GM12878 (cell line): Measurements from ENCODE around the gene SRXN1. TPM values are rescaled to one million over a fixed set of nuclear protein-coding genes. Genes with fewer than 3 reads are reported as not detected.
A peak's percentile ranks its signal among the peaks of the same experiment; 100 is the strongest.

Source experiments
- ATAC-seq: fragments of 200-7000 bp; cut with Tn5 transposase; 3 replicates; pipeline ENCODE4 v1.9.1; 2020; ENCODE audit warnings: mild to moderate bottlenecking, moderate library complexity
- BruUV-seq: library from RNA; stranded (reverse); fragments of 400-500 nt; replicated peaks from 2 replicates; lab custom pipeline; 2021; lab: Mats Ljungman, UMichigan
- CTCF ChIA-PET: fragments of 300-600 bp; sonication (Branson Sonifier 250); formaldehyde crosslinking; extraction: SDS; loops from one replicate; lab custom pipeline; 2021; ENCODE audit warnings: inconsistent platforms; lab: Yijun Ruan, JAX
- POLR2A ChIA-PET: fragments of 350-600 bp; formaldehyde crosslinking; extraction: SDS; loops from one replicate; lab custom pipeline; 2021; ENCODE audit warnings: inconsistent platforms; lab: Charles Lee
- RAD21 ChIA-PET: fragments of 300-600 bp; sonication (Branson Sonifier 250); formaldehyde crosslinking; loops from one replicate; lab custom pipeline; 2023; ENCODE audit warnings: antibody characterized with exemption; ENCODE audit not compliant: unreplicated experiment; lab: Charles Lee
- SMC1A ChIA-PET: fragments of 300-600 bp; sonication (Branson Sonifier 250); formaldehyde crosslinking; loops from one replicate; lab custom pipeline; 2023; ENCODE audit not compliant: unreplicated experiment, uncharacterized antibody; lab: Charles Lee
- DNase-seq: peaks from one replicate; pipeline ENCODE4 v3.0.0-alpha.2; 2011; ENCODE audit warnings: low read depth, low spot score
- FAIRE-seq: peaks from 3 replicates; lab custom pipeline; 2011; peaks lifted over from hg19 to GRCh38; lab: Jason Lieb, UNC
- H2AFZ ChIP-seq: 2 replicates; pipeline ENCODE4 v1.6.0; 2011; ENCODE audit warnings: low read depth, low read length, control low read depth; ENCODE audit not compliant: control insufficient read depth
- H3K27ac ChIP-seq: 2 replicates; pipeline ENCODE4 v1.5.1; 2011; ENCODE audit warnings: control low read depth; ENCODE audit not compliant: control insufficient read depth, insufficient read depth
- H3K27me3 ChIP-seq, 2 experiments: replicated peaks in 1 of 2; 2 replicates each; pipeline versions ENCODE4 v1.6.0 to v1.6.1; 2011; ENCODE audit warnings: low read length in 1 of 2; ENCODE audit not compliant: control insufficient read depth in 2 of 2, insufficient read depth in 2 of 2
- H3K36me3 ChIP-seq, 2 experiments: 2 replicates each; pipeline ENCODE4 v1.5.1; 2011; ENCODE audit warnings: low read length in 1 of 2; ENCODE audit not compliant: control insufficient read depth in 2 of 2, insufficient read depth in 2 of 2
- H3K4me1 ChIP-seq: 2 replicates; pipeline ENCODE4 v1.6.1; 2011; ENCODE audit warnings: mild to moderate bottlenecking, low read length, moderate library complexity, mixed read lengths; ENCODE audit not compliant: control insufficient read depth, insufficient read depth
- H3K4me2 ChIP-seq: 2 replicates; pipeline ENCODE4 v1.6.0; 2011; ENCODE audit warnings: control low read depth; ENCODE audit not compliant: control insufficient read depth, insufficient read depth
- H3K4me3 ChIP-seq: fragments of 200-600 bp; sonication (generic); 2 replicates; pipeline ENCODE4 v1.5.1; 2016
- H3K79me2 ChIP-seq: 2 replicates; pipeline ENCODE4 v1.6.0; 2011; ENCODE audit warnings: low read length; ENCODE audit not compliant: control insufficient read depth, insufficient read depth
- H3K9ac ChIP-seq: 2 replicates; pipeline ENCODE4 v1.8.0; 2011; ENCODE audit warnings: low read length, control low read depth, mixed read lengths; ENCODE audit not compliant: control insufficient read depth, insufficient read depth
- H3K9me3 ChIP-seq: replicated peaks from 3 replicates; pipeline ENCODE4 v1.5.1; 2011; ENCODE audit warnings: mild to moderate bottlenecking, low read length; ENCODE audit not compliant: control insufficient read depth, insufficient read depth
- H4K20me1 ChIP-seq: 2 replicates; pipeline ENCODE4 v1.6.0; 2011; ENCODE audit not compliant: control insufficient read depth, insufficient read depth
- CBX3 ChIP-seq: fragments of 200-600 bp; sonication (generic); IDR thresholded peaks from 2 replicates; pipeline ENCODE4 v1.6.1; 2016; ENCODE audit warnings: low read depth, borderline replicate concordance
- LARP7 ChIP-seq: fragments of 450-650 bp; IDR thresholded peaks from 2 replicates; pipeline ENCODE4 v1.6.1; 2017; ENCODE audit warnings: mild to moderate bottlenecking
- MTA2 ChIP-seq: fragments of 450-650 bp; IDR thresholded peaks from 2 replicates; pipeline ENCODE4 v1.6.1; 2016; ENCODE audit warnings: low read depth, mild to moderate bottlenecking, moderate library complexity
- NFIC ChIP-seq: IDR thresholded peaks from 2 replicates; pipeline ENCODE4 v1.6.1; 2012; ENCODE audit warnings: low read depth, mild to moderate bottlenecking, inconsistent platforms, low read length, moderate library complexity
- PRDM15 ChIP-seq: fragments of 450-650 bp; formaldehyde crosslinking; IDR thresholded peaks from 2 replicates; pipeline ENCODE4 v1.4.0; 2020; ENCODE audit warnings: mild to moderate bottlenecking, moderate library complexity
- SREBF1 ChIP-seq: IDR thresholded peaks from 2 replicates; pipeline ENCODE4 v1.6.1; 2012; ENCODE audit warnings: mild to moderate bottlenecking, low read length
- WGBS: methylation state at CpG from one replicate; pipeline ENCODE4 v1.1.6; 2016; ENCODE audit warnings: low lambda C conversion rate; ENCODE audit not compliant: insufficient replicate concordance, insufficient coverage; ENCODE audit errors: missing lambda C conversion rate; 5-methylcytosine and 5-hydroxymethylcytosine counted together
- in situ Hi-C: fragments of 300-500 bp; cut with MboI; formaldehyde crosslinking; loops from 9 replicates; pipeline ENCODE4 v1.14.3; 2018; ENCODE audit warnings: mixed read lengths
- intact Hi-C: fragments of 100-400 bp; cut with micrococcal nuclease; formaldehyde crosslinking; loops from one replicate; pipeline ENCODE4 v1.14.2; 2022; ENCODE audit not compliant: unreplicated experiment
- polyA plus RNA-seq, 11 experiments: library from polyadenylated mRNA; depleted of rRNA in 4 of 11; unstranded in 6 of 11; stranded (reverse) in 5 of 11; fragments of >200 nt; fragmentation: Nextera tagmentation in 4 of 11; fragmentation: Illumina TruSeq in 1 of 11; extraction: Ambion mirVana in 4 of 11; extraction: Trizol in 1 of 11; gene quantifications; 1 replicate in 1 of 11; 2 replicates in 10 of 11; pipeline versions ENCODE4 v1.2.1 to v1.2.3, GENCODE V29; 2011 to 2016; ENCODE audit warnings: inconsistent platforms in 2 of 11, missing spikeins in 2 of 11, low read depth in 1 of 11
- total RNA-seq, 4 experiments: library from RNA; depleted of rRNA in 3 of 4; stranded (reverse); fragments of >200 nt in 3 of 4; fragmentation: Illumina TruSeq in 1 of 4; extraction: Trizol in 1 of 4; gene quantifications; 2 replicates each; pipeline versions ENCODE4 v1.2.1 to v1.2.3, GENCODE V29; 2013 to 2021
- TF ChIP-seq, protein P1 (sequence below), 3 experiments: IDR thresholded peaks in 2 of 3; conservative IDR thresholded peaks in 1 of 3; 2 replicates each; pipeline ENCODE4 v1.5.1; 2011; ENCODE audit warnings: low read depth in 3 of 3, low read length in 3 of 3, mild to moderate bottlenecking in 3 of 3, control low read depth in 2 of 3, moderate library complexity in 2 of 3, inconsistent platforms in 1 of 3, mixed read lengths in 1 of 3; ENCODE audit not compliant: control insufficient read depth in 2 of 3, insufficient read depth in 1 of 3; ENCODE audit errors: extremely low read depth in 1 of 3

The SRXN1 gene
- total and polyA plus RNA-seq, 10 of the 15 experiments (the other 5 are each of a cell fraction or from before 2014, with no cell fraction given) = 4.1 to 20.5 (median 15.6) TPM

DNA sequence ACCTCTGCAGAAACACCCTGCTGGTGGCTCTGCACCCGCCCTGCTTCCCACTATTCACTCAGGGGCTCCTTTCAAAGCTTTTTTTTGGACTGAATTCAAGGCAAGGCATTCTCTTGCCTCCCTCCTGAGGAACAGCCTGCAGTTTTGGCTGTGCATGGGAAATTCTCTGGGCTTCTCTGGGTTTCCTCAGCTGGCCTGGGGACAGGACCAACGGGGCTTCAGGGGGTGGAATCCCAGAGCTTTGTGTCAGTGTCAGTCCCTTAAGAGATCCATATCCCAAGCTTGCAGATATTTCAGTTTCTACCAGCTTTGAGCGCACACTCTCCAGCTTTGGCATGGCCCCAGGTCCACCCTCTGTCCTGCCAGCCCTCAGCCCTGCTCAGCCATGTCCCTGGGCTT is 20.6 kb upstream of the SRXN1 start:
- CTCF ChIA-PET = no interaction called here
- Histone ChIP-seq H3K9me3 (no peaks in the 10 kb centered on the region), H3K79me2 (no peaks in the 10 kb centered on the region), H3K4me3 (no peak overlapping the region), H3K4me2 (no peak overlapping the region), H3K27me3 (peaks cover 3 to 5% of the 10 kb centered on the region in 2 experiments; a peak in 2 of 4 replicates), H3K4me1 (peaks cover 4% of the 10 kb centered on the region; the same call in 1 of the 2 replicates), H2AFZ (no peak overlapping the region)
- 24% methylated on average over 3 of the region's 3 CpGs for WGBS
- no peak for ATAC-seq
- POLR2A ChIA-PET = no interaction called here
- in situ Hi-C loops = no loop called here
- no peak for FAIRE-seq
- no peak for DNase-seq
- RAD21 ChIA-PET = no interaction called here
- SMC1A ChIA-PET = no interaction called here
- TF ChIP-seq CBX3 (no peak), SREBF1 (no peak), MTA2 (no peak), LARP7 (no peak)
- TF ChIP-seq, all 136 proteins: peak for 0
- Histone ChIP-seq H4K20me1 (no peaks in the 10 kb centered on the region), H3K27ac (no peak overlapping the region), H3K9ac (no peak overlapping the region), H3K36me3 (no peaks in the 10 kb centered on the region)
- intact Hi-C loops = no loop called here
- no TSS peak for BruUV-seq

DNA sequence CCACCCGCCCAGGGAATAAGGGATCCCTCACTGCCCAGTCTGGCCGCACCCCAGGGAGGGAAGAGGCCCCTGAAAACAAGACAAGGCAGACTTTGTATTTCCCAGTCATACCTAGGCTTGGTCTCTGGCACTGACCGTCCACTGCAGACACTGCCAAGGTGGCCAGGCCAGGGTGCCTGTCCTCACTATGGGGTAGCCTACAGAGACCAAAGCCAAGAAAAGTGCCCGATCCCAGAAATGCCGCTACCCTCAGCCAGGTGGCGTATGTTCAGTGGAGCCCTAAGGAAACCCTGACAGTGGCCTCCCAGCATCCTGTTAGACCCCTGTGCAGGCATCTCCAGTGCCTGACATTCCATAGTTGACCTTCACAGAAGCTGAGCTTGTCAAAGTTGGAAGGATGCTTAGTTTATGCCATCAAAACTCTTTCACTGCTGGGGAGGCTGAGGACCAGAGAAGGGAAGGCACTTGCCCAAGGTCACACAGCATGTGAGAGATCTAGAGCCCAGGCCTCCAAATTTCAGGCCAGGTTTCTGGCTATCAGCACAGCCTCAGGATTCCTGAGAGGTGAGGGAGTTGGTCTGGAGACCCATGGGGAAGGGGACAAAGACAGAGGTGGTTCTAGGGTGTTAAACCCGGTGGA is 20.1 kb upstream of the SRXN1 start:
- in situ Hi-C loops = no loop called here
- SMC1A ChIA-PET = no interaction called here
- POLR2A ChIA-PET = no interaction called here

More for the DNA sequence above, 20.1 kb upstream of the SRXN1 start:
- intact Hi-C loops = no loop called here
- 18% methylated on average over 7 of the region's 7 CpGs for WGBS
- no peak overlapping the region for H3K4me2 ChIP-seq
- ChIA-PET CTCF (no interaction called here), RAD21 (no interaction called here)
- FAIRE-seq = no peak
- no peak overlapping the region for H3K9ac ChIP-seq
- H2AFZ ChIP-seq = no peak overlapping the region
- H3K4me1 ChIP-seq = peaks cover 4% of the 10 kb centered on the region; the same call in 1 of the 2 replicates
- no peaks in the 10 kb centered on the region for H3K9me3 ChIP-seq
- peaks cover 3 to 5% of the 10 kb centered on the region in 2 experiments; a peak in 3 of 4 replicates for H3K27me3 ChIP-seq
- H3K79me2 ChIP-seq = no peaks in the 10 kb centered on the region
- TF ChIP-seq PRDM15 (CRISPR knock-in tag) (no peak), NFIC (no peak)
- TF ChIP-seq, protein P1, sequence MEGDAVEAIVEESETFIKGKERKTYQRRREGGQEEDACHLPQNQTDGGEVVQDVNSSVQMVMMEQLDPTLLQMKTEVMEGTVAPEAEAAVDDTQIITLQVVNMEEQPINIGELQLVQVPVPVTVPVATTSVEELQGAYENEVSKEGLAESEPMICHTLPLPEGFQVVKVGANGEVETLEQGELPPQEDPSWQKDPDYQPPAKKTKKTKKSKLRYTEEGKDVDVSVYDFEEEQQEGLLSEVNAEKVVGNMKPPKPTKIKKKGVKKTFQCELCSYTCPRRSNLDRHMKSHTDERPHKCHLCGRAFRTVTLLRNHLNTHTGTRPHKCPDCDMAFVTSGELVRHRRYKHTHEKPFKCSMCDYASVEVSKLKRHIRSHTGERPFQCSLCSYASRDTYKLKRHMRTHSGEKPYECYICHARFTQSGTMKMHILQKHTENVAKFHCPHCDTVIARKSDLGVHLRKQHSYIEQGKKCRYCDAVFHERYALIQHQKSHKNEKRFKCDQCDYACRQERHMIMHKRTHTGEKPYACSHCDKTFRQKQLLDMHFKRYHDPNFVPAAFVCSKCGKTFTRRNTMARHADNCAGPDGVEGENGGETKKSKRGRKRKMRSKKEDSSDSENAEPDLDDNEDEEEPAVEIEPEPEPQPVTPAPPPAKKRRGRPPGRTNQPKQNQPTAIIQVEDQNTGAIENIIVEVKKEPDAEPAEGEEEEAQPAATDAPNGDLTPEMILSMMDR (IDR thresholded peaks at IDR 0.05 in 2 of 3, conservative IDR thresholded peaks at IDR 0.05 in 1 of 3; ENCODE audit: control insufficient read depth in 2 of 3, extremely low read depth in 1 of 3, insufficient read depth in 1 of 3, low read depth in 3 of 3, low read length in 3 of 3) = peak; percentile 13 to 28 (median 18); a peak in 3 of 6 replicates
- no TSS peak for BruUV-seq
- no peaks in the 10 kb centered on the region for H4K20me1 ChIP-seq
- no peak; the same call in 2 of the 3 replicates for ATAC-seq
- H3K27ac ChIP-seq = no peak overlapping the region
- H3K4me3 ChIP-seq = no peak overlapping the region
- DNase-seq = no peak
- H3K36me3 ChIP-seq = no peaks in the 10 kb centered on the region
